Cardiac fibroblast (primary cell): ENCODE data around the gene STX18.

Experiments used
- DNase-seq, 2 donors: peaks; one replicate each; pipeline versions ENCODE4 v3.0.0 to v3.0.0-alpha.2; 2010; ENCODE audit warnings: low read depth in 2 of 2
- H3K4me3 ChIP-seq, 2 donors: replicated peaks in 1 of 2; 1 replicate in 1 of 2; 2 replicates in 1 of 2; pipeline ENCODE4 v1.5.1; 2011; ENCODE audit warnings: low read depth in 2 of 2, low read length in 2 of 2, mild to moderate bottlenecking in 2 of 2, moderate library complexity in 1 of 2
- TF ChIP-seq, protein P1 (sequence below): IDR thresholded peaks from one replicate; pipeline ENCODE4 v1.5.1; 2011; ENCODE audit warnings: low read depth, mild to moderate bottlenecking, low read length, inconsistent platforms

Gene STX18

DNA sequence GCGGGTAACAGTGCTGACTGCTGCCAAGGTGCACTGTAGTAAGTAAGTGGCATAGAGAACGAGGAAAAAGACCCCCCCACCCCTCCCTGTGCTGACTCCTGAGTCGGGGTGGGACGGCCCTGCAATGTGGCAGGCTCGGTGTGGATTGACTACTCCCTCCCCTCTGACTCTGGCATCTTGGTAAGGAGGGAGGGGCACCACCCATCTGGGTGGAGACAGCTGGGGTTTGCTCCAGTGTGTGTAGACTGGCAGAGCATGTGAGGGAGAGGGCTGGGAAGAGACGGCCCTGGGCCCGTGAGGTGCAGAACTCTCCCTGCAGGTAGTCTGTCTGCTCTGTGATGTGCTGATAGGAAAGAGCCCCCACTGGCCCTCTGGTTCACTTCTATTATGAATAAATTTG, 124.0 kb downstream of the STX18 start:
- no peak for DNase-seq

DNA sequence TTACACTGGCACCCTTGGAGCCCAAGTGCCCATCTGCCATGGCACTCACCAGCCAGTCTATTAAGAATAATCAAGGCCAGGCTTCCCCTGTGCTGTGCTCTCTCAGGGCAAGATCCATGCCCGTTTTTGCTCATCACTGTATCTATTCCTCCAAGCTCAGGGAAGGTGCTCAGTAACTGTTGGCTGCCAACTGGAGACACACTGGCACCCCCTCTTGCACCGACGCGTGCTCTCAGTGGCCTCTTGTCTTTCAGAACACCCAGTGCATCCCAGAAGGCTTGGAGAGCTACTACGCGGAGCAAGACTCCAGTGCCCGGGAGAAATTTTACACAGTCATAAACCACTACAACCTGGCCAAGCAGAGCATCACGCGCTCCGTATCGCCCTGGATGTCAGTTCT, 124.9 kb downstream of the STX18 start:
- TF ChIP-seq, protein P1, sequence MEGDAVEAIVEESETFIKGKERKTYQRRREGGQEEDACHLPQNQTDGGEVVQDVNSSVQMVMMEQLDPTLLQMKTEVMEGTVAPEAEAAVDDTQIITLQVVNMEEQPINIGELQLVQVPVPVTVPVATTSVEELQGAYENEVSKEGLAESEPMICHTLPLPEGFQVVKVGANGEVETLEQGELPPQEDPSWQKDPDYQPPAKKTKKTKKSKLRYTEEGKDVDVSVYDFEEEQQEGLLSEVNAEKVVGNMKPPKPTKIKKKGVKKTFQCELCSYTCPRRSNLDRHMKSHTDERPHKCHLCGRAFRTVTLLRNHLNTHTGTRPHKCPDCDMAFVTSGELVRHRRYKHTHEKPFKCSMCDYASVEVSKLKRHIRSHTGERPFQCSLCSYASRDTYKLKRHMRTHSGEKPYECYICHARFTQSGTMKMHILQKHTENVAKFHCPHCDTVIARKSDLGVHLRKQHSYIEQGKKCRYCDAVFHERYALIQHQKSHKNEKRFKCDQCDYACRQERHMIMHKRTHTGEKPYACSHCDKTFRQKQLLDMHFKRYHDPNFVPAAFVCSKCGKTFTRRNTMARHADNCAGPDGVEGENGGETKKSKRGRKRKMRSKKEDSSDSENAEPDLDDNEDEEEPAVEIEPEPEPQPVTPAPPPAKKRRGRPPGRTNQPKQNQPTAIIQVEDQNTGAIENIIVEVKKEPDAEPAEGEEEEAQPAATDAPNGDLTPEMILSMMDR = no peak
- no peak overlapping the region for H3K4me3 ChIP-seq
- no peak for DNase-seq

More for the DNA sequence above, 124.0 kb downstream of the STX18 start:
- TF ChIP-seq, protein P1 = no peak
- H3K4me3 ChIP-seq = no peak overlapping the region

DNA sequence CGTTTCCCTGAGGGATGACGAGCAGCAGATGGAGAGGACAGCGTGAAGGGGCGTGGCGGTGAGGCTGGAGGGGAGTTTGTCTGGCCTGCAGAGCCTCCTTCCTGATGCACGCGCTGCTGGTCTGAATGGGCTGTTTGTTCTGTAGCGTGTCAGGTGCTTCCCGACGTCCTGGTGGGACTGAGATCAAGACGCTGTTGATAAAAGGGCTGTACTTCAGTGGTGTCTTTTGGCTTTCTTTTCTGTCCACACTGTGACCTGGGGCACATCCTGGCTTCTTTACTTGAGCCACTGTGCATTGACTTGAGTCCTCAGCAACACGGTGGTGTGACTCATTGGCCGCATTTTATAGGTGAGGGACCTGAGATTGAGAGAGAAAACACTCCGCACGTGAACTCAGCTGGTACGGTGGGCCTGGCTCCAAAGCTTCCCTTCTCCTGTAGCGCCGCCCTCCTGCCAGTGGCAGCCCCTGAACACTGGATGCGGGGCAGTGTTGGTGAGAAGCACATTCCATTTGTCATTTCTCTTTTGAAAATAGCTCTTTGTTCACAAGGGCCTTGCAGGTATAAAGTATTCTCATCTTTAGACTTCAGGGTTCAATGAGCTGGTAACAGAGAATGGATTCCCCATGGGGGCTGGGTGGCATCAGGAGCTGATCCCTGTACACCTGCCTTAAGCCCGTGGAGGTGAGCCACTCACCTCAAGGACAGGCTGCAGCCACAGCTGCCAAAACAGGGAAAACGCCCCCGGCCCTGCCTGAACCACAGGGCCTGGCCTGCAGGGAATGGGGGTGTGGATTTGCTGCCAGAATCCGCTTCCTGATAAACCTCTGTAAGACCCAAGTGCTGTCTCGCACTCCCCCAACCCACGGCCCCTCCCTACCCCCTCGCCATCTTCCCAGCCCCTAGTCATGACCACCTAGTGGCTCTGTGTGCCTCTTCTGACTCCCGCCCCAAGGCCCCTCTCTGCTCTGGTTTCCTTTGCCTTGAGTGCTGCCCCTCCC, 125.7 kb downstream of the STX18 start:
- TF ChIP-seq, protein P1 = no peak
- no peak for DNase-seq
- no peak overlapping the region for H3K4me3 ChIP-seq

DNA sequence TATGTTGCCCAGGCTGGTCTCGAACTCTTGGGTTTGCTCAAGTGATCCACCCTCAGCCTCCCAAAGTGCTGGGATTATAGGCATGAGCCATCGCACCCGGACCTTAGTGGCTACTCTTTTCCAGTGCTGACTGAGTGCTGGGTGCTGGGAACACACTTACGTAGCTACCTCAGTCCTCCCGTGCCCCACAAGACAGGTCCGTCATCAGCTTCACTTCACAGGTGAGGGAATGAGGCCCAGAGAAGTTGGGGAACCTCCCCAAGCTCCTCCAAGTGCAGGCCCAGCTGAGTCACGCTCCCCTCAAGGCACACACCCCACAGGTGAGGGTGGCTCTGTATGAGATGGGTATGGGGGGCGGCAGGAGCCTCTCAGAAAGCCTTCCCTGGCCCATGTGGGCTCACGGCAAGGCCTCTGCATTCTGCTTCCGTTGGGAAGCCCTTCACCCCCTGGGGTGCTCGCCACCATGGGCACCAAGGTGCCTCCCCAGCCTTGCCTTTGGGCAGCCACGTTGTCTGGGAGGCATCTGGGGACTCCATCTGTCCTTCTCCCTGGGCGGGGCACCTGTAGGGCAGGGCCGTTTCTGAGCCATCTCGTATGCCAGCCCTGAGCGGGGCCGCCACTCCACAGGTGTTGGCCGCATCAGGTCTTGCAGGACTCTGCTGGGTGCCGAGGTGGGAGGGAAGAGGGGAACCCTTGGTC, 126.6 kb downstream of the STX18 start:
- no peak for DNase-seq
- TF ChIP-seq, protein P1 = no peak
- H3K4me3 ChIP-seq = no peak overlapping the region

GRCh38 chr4:4413806-4414205, 128.0 kb downstream of the STX18 start:
- no peak for DNase-seq
- TF ChIP-seq, protein P1 = no peak
- no peak overlapping the region for H3K4me3 ChIP-seq

DNA sequence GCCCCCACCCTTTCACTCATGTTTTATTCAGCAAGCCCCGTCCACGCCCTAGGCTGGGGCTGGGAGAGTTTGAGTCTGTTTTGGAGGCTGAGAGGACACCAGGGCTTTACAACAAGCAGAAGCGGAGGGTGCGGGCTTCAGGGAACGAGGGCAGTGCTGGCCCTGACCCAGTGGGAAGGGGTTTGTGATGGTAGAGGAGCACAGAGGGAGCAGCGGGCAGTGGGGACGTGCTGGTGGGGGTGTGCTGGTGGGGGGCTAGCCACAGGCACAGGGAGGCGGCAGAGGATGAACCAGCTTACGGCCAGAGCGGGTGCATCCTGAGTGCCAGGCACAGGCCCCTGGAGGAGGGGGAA, 128.5 kb downstream of the STX18 start:
- no peak for DNase-seq
- TF ChIP-seq, protein P1 = no peak
- H3K4me3 ChIP-seq = no peak overlapping the region
